Measurements from ENCODE around the gene NCAPD3.
"Not testable (repeated sequence)": the region's sequence is repeated elsewhere in the genome, so short reads cannot be mapped to it uniquely, and the experiment has no call there.

Gene NCAPD3

GRCh38 chr11:134120921-134121526, 102.7 kb downstream of the NCAPD3 start:
- peak; percentile 27 for DNase-seq

GRCh38 chr11:134120143-134120850, 103.5 kb downstream of the NCAPD3 start:
- DNase-seq: peak; percentile 93
- H3K36me3 ChIP-seq (replicated peaks): no peaks in the 10 kb centered on the region
- H3K27ac ChIP-seq: peak overlapping the region; percentile 84
- H3K27me3 ChIP-seq (replicated peaks): no peaks in the 10 kb centered on the region
- peak overlapping the region; percentile 13 for H3K4me3 ChIP-seq (ENCODE audit: low read depth, low read length)
- TF ChIP-seq CTCF (IDR thresholded peaks at IDR 0.05; ENCODE audit: low read depth, low read length, missing control alignments): no peak
- in situ Hi-C loops (cut with HindIII; ENCODE audit: low pct_ligation_motif_present, low sequenced_read_pairs): no loop called here

More at GRCh38 chr11:134120921-134121526, 102.7 kb downstream of the NCAPD3 start:
- in situ Hi-C loops (cut with HindIII; ENCODE audit: low pct_ligation_motif_present, low sequenced_read_pairs): no loop called here
- no peaks in the 10 kb centered on the region for H3K27me3 ChIP-seq (replicated peaks)
- H3K4me3 ChIP-seq (ENCODE audit: low read depth, low read length): peak overlapping the region; percentile 16
- TF ChIP-seq CTCF (IDR thresholded peaks at IDR 0.05; ENCODE audit: low read depth, low read length, missing control alignments): no peak
- no peaks in the 10 kb centered on the region for H3K36me3 ChIP-seq (replicated peaks)
- peak overlapping the region; percentile 84 for H3K27ac ChIP-seq

GRCh38 chr11:134119094-134119493, 104.7 kb downstream of the NCAPD3 start:
- peak overlapping the region; percentile 84 for H3K27ac ChIP-seq
- H3K27me3 ChIP-seq (replicated peaks): no peaks in the 10 kb centered on the region
- in situ Hi-C loops (cut with HindIII; ENCODE audit: low pct_ligation_motif_present, low sequenced_read_pairs): no loop called here
- TF ChIP-seq CTCF (IDR thresholded peaks at IDR 0.05; ENCODE audit: low read depth, low read length, missing control alignments): no peak
- no peak overlapping the region for H3K4me3 ChIP-seq (ENCODE audit: low read depth, low read length)
- no peaks in the 10 kb centered on the region for H3K36me3 ChIP-seq (replicated peaks)
- peak; percentile 83 for DNase-seq

- no peak for DNase-seq
- in situ Hi-C loops (cut with HindIII; ENCODE audit: low pct_ligation_motif_present, low sequenced_read_pairs): no loop called here
- no peak overlapping the region for H3K27ac ChIP-seq
Observed at GRCh38 chr11:134118006-134118405, 105.8 kb downstream of the NCAPD3 start.

GRCh38 chr11:134116210-134116609, 107.6 kb downstream of the NCAPD3 start:
- Histone ChIP-seq H3K27ac (no peak overlapping the region), H3K36me3 (replicated peaks) (no peaks in the 10 kb centered on the region), H3K27me3 (replicated peaks) (no peaks in the 10 kb centered on the region), H3K4me3 (ENCODE audit: low read depth, low read length) (no peak overlapping the region)
- TF ChIP-seq CTCF (IDR thresholded peaks at IDR 0.05; ENCODE audit: low read depth, low read length, missing control alignments): no peak
- DNase-seq: no peak
- in situ Hi-C loops (cut with HindIII; ENCODE audit: low pct_ligation_motif_present, low sequenced_read_pairs): no loop called here

More at GRCh38 chr11:134118006-134118405, 105.8 kb downstream of the NCAPD3 start:
- no peak overlapping the region for H3K4me3 ChIP-seq (ENCODE audit: low read depth, low read length)
- no peaks in the 10 kb centered on the region for H3K27me3 ChIP-seq (replicated peaks)
- H3K36me3 ChIP-seq (replicated peaks): no peaks in the 10 kb centered on the region
- no peak for TF ChIP-seq CTCF (IDR thresholded peaks at IDR 0.05; ENCODE audit: low read depth, low read length, missing control alignments)

- H3K4me3 ChIP-seq (ENCODE audit: low read depth, low read length); in situ Hi-C loops (cut with HindIII; ENCODE audit: low pct_ligation_motif_present, low sequenced_read_pairs); H3K27me3 ChIP-seq (replicated peaks); H3K36me3 ChIP-seq (replicated peaks); H3K27ac ChIP-seq; DNase-seq: not testable (repeated sequence)
Observed at GRCh38 chr11:134113787-134114186, 110.0 kb downstream of the NCAPD3 start.

Data from brain microvascular endothelial cell (primary cell).